Activated effector memory CD4-positive, alpha-beta T cell treated with anti-CD3 and anti-CD28 coated beads, Interleukin-2, amount 50 U/mL, for 16 hours (primary cell): Measurements from ENCODE around the gene FANCF.
"Not testable (repeated sequence)": the region's sequence is repeated elsewhere in the genome, so short reads cannot be mapped to it uniquely, and the experiment has no call there.

ENCODE experiments used
- DNase-seq: peaks from one replicate; pipeline ENCODE4 v3.0.0-alpha.2; 2020

The FANCF gene

GRCh38 chr11:22625448-22626287 is at the start of gene FANCF:
Gene FANCF (minus strand): TSS chr11:22625823. CDS start chr11:22625810, 13 bp downstream.
- DNase-seq: peak; percentile 94

- DNase-seq: no peak
These were observed 49.1 kb upstream of the FANCF start for GRCh38 chr11:22674470-22675439.

- DNase-seq: no peak
These were observed 46.1 kb upstream of the FANCF start for GRCh38 chr11:22671751-22672150.

- no peak for DNase-seq
These were observed 45.2 kb upstream of the FANCF start for GRCh38 chr11:22670830-22671229.

GRCh38 chr11:22669368-22669767 is 43.7 kb upstream of the FANCF start:
- DNase-seq: no peak

GRCh38 chr11:22668005-22668796 is 42.6 kb upstream of the FANCF start:
- DNase-seq: no peak

- DNase-seq: no peak
These were observed 41.2 kb upstream of the FANCF start for GRCh38 chr11:22666688-22667439.

GRCh38 chr11:22666325-22666687 is 40.7 kb upstream of the FANCF start, which contains the start of gene GAS2:
Gene GAS2 (plus strand): TSS chr11:22666611. CDS start chr11:22674870, 8,259 bp downstream.
- no peak for DNase-seq

GRCh38 chr11:22659783-22660182 is 34.2 kb upstream of the FANCF start:
- no peak for DNase-seq

- no peak for DNase-seq
These were observed 31.6 kb upstream of the FANCF start for GRCh38 chr11:22657101-22657694.

GRCh38 chr11:22656130-22656529 is 30.5 kb upstream of the FANCF start:
- no peak for DNase-seq

GRCh38 chr11:22652346-22652745 is 26.7 kb upstream of the FANCF start:
- not testable (repeated sequence) for DNase-seq

- DNase-seq: no peak
These were observed 15.9 kb upstream of the FANCF start for GRCh38 chr11:22641559-22641958.

GRCh38 chr11:22640862-22641261 is 15.2 kb upstream of the FANCF start:
- no peak for DNase-seq

GRCh38 chr11:22635689-22636088 is 10.1 kb upstream of the FANCF start:
- DNase-seq: no peak

- DNase-seq: no peak
These were observed 9.4 kb upstream of the FANCF start for GRCh38 chr11:22634897-22635629.

- DNase-seq: no peak
These were observed 7.8 kb upstream of the FANCF start for GRCh38 chr11:22633354-22633902.

GRCh38 chr11:22627421-22627820 is 1.8 kb upstream of the FANCF start:
- DNase-seq: no peak

GRCh38 chr11:22626573-22627239 is 1.1 kb upstream of the FANCF start:
- no peak for DNase-seq
